OCI-LY3 (cell line): ENCODE results near the gene INF2.

Source experiments
- EZH2phosphoT487 ChIP-seq: fragments of 200-600 bp; shearing (Covaris generic); IDR thresholded peaks from 2 replicates; pipeline ENCODE4 v1.6.1; 2018; ENCODE audit warnings: antibody characterized with exemption, mixed run types, low read depth
- TF ChIP-seq, protein P1 (sequence below): fragments of 200-600, 300-600 bp; sonication (generic); IDR thresholded peaks from 2 replicates; pipeline ENCODE4 v1.5.1; 2014; ENCODE audit warnings: antibody characterized with exemption, low read length, low read depth

DNA sequence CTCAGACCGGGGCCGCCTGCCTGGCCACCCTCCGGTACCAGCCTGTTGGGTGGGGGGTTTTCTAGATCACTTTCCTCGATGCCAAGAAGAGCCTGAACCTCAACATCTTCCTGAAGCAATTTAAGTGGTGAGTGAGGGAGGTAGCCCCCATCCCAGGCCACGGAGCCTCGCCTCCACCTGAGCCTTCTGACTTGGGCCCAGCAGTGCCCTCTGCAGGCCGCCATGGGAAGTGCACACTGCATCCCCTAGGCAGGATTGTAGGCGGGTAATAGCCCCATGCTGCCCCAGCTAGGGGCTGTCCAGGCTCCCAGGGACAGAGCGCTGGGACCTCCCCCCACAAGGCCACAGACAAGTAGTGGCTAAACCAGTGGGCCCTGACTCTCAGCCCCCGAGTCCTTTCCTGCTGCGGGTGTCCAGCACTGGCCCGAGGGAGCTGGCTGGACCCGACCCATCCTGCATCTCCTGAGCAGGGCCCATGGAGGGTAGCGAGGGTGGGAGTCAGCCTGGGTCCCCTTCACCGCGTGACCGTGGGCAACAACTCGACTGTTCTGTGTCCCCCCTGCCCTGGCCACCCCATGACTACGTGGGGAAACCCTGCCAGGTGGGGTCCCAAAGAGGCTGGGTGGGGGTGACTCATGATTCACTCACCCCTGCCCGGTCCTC is 19.3 kb downstream of the INF2 start:
- TF ChIP-seq, protein P1, sequence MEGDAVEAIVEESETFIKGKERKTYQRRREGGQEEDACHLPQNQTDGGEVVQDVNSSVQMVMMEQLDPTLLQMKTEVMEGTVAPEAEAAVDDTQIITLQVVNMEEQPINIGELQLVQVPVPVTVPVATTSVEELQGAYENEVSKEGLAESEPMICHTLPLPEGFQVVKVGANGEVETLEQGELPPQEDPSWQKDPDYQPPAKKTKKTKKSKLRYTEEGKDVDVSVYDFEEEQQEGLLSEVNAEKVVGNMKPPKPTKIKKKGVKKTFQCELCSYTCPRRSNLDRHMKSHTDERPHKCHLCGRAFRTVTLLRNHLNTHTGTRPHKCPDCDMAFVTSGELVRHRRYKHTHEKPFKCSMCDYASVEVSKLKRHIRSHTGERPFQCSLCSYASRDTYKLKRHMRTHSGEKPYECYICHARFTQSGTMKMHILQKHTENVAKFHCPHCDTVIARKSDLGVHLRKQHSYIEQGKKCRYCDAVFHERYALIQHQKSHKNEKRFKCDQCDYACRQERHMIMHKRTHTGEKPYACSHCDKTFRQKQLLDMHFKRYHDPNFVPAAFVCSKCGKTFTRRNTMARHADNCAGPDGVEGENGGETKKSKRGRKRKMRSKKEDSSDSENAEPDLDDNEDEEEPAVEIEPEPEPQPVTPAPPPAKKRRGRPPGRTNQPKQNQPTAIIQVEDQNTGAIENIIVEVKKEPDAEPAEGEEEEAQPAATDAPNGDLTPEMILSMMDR = peak; percentile 91
- no peak for TF ChIP-seq EZH2phosphoT487
